Activated naive CD4-positive, alpha-beta T cell treated with anti-CD3 and anti-CD28 coated beads, Interleukin-2, amount 10 ng/mL, durations not matched to agents 7 days and 5 days (primary cell): ENCODE results near the gene PIWIL1.

Experiments
- CTCF ChIA-PET: fragments of 350-600 bp; sonication (Branson Sonifier 250); formaldehyde crosslinking; loops from one replicate; lab custom pipeline; 2021; ENCODE audit warnings: antibody characterized with exemption; lab: Charles Lee
- DNase-seq: peaks from one replicate; pipeline ENCODE4 v3.0.0-alpha.2; 2020
- H3K27ac Mint-ChIP-seq: one replicate; pipeline ENCODE4 v1.8.0; 2021; ENCODE audit warnings: mild to moderate bottlenecking, moderate library complexity, mixed read lengths
- H3K27me3 Mint-ChIP-seq: one replicate; pipeline ENCODE4 v1.8.0; 2021; ENCODE audit warnings: mild to moderate bottlenecking, mixed read lengths
- H3K36me3 Mint-ChIP-seq: one replicate; pipeline ENCODE4 v1.8.0; 2021; ENCODE audit warnings: mixed read lengths
- H3K4me1 Mint-ChIP-seq: one replicate; pipeline ENCODE4 v1.8.0; 2021; ENCODE audit warnings: mixed read lengths
- H3K4me3 Mint-ChIP-seq: one replicate; pipeline ENCODE4 v1.8.0; 2021; ENCODE audit warnings: mild to moderate bottlenecking, moderate library complexity, mixed read lengths
- H3K9me3 Mint-ChIP-seq: one replicate; pipeline ENCODE4 v1.8.0; 2021; ENCODE audit warnings: mixed read lengths

PIWIL1 gene

DNA sequence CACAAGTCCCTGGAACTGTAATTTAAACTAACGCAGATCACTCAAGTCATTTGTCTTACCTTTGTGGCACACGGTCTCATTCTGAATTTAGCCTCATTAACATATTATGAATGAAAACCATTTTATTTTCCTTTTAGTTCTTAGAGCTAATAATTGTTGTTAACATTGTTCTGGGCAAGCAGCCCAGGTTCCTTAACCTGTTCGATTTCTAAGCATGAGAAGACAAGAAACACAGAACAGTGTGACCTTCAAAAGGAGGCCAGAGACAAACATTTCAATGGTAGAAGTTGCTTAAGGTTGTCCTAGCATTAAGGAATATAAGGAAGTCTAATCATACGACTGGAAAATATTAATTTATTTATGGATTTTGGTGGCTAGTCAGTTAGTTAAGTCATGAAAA lies 35.2 kb downstream of the PIWIL1 start:
- peaks cover 4% of the 10 kb centered on the region for H3K27me3 Mint-ChIP-seq
- H3K9me3 Mint-ChIP-seq = no peaks in the 10 kb centered on the region
- CTCF ChIA-PET = no interaction called here
- no peaks in the 10 kb centered on the region for H3K36me3 Mint-ChIP-seq
- DNase-seq = no peak
- no peak overlapping the region for H3K27ac Mint-ChIP-seq
- no peak overlapping the region for H3K4me3 Mint-ChIP-seq
- no peaks in the 10 kb centered on the region for H3K4me1 Mint-ChIP-seq

DNA sequence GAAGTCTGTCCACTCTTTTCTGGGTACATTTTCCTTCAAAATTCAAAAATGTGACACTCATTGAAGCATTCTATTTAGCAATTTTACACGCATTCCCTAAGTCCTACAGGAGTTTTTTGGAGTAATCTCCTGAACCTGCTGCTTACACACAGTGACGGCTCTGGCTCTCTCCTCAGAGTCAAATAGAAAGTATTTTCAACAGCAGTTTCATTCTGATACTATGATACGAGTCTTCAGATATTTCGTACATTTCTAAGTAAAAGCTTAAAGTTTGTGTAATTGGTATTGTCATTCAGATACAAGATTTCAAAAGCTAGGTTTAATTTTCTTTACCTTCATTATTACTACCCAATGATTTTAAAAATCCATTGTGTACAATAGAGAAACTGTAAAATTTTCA lies 36.4 kb downstream of the PIWIL1 start:
- Mint-ChIP-seq H3K27ac (no peak overlapping the region), H3K4me3 (no peak overlapping the region), H3K27me3 (peaks cover 4% of the 10 kb centered on the region), H3K4me1 (no peaks in the 10 kb centered on the region), H3K9me3 (no peaks in the 10 kb centered on the region), H3K36me3 (no peaks in the 10 kb centered on the region)
- CTCF ChIA-PET = no interaction called here
- DNase-seq = no peak

DNA sequence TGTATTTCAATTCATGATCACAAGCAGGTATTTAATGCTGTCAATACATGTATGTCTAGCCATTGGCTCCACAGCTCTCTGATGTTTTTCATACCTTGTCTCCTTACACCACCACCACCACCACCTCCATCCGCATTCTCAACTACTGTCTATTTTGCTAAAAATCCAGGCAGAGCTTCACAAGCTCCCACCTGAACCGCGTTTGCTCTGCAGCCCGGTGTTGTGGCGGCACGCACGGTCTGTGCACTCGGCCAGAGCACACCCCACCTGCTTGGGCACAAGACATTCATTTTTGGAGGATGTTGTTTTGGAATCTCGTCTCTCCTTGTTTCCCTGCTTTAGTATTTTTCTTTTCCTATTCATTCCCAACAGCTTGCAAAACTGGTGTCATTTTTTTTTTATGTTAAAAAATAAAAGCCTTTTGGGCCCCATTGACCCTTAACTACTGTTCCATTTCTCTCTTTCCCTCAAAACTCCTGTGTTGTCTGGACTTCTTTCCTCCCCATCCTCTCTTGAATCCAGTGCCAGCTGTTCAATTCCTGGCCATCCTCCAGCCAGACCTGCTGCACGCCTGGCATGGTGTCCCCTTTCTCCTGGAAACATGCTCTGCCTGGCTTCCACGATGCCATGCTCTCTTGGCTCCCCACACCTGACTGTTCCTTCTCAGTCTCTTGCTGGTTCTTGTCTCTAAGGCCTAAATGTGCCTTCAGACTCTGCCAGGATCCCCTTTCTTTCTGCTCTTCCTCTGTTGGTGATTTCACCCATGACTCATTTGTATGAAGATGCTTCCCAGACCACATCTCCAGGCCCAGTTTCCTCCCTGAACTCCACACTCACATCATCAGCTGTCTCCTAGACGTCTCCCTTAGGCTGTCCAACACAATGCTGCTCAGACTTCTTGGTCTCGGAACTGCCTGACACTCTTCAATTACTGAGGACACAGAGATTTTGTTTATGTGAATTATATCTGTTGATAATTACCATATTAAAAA lies 37.9 kb downstream of the PIWIL1 start:
- Mint-ChIP-seq H3K27ac (no peak overlapping the region), H3K36me3 (no peaks in the 10 kb centered on the region), H3K4me1 (no peaks in the 10 kb centered on the region), H3K4me3 (no peak overlapping the region), H3K9me3 (no peaks in the 10 kb centered on the region), H3K27me3 (peaks cover 4% of the 10 kb centered on the region)
- DNase-seq = no peak
- CTCF ChIA-PET = no interaction called here

- CTCF ChIA-PET = no interaction called here
- no peaks in the 10 kb centered on the region for H3K36me3 Mint-ChIP-seq
- H3K4me1 Mint-ChIP-seq = no peaks in the 10 kb centered on the region
- H3K27ac Mint-ChIP-seq = no peak overlapping the region
- H3K4me3 Mint-ChIP-seq = no peak overlapping the region
- peaks cover 9% of the 10 kb centered on the region for H3K9me3 Mint-ChIP-seq
- no peak for DNase-seq
- no peaks in the 10 kb centered on the region for H3K27me3 Mint-ChIP-seq
Observed at GRCh38 chr12:130382818-130383217, 45.1 kb downstream of the PIWIL1 start.

GRCh38 chr12:130384234-130384633 lies 46.5 kb downstream of the PIWIL1 start:
- CTCF ChIA-PET = no interaction called here
- Mint-ChIP-seq H3K4me1 (peaks cover 2% of the 10 kb centered on the region), H3K9me3 (peaks cover 15% of the 10 kb centered on the region), H3K4me3 (no peak overlapping the region), H3K36me3 (peaks cover 3% of the 10 kb centered on the region), H3K27me3 (no peaks in the 10 kb centered on the region), H3K27ac (no peak overlapping the region)
- no peak for DNase-seq

DNA sequence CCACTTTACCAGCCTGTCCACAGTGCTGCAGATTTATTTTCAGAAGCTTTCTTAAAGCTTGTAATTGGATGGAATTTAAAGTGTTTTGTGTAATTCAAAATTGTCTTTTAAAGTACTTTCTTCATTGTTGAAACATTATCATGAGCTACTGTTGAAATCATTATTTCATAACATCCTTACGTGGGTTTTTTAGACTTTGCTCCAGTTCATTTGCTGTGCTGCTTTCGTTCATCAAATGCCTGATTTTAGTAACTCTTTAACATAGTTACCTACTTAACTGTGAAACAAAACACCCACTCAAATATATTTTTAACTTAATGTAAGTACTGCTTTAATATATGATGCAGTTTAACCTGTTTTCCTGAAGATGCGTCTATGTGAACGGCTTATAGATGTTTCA lies 47.5 kb downstream of the PIWIL1 start:
- H3K27me3 Mint-ChIP-seq = no peaks in the 10 kb centered on the region
- H3K9me3 Mint-ChIP-seq = peaks cover 15% of the 10 kb centered on the region
- H3K36me3 Mint-ChIP-seq = peaks cover 3% of the 10 kb centered on the region
- H3K4me1 Mint-ChIP-seq = peaks cover 2% of the 10 kb centered on the region
- no peak overlapping the region for H3K4me3 Mint-ChIP-seq
- DNase-seq = no peak
- CTCF ChIA-PET = no interaction called here
- no peak overlapping the region for H3K27ac Mint-ChIP-seq

GRCh38 chr12:130391186-130391585 lies 53.5 kb downstream of the PIWIL1 start:
- peaks cover 4% of the 10 kb centered on the region for H3K36me3 Mint-ChIP-seq
- no peaks in the 10 kb centered on the region for H3K27me3 Mint-ChIP-seq
- H3K4me1 Mint-ChIP-seq = peaks cover 8% of the 10 kb centered on the region
- H3K27ac Mint-ChIP-seq = no peak overlapping the region
- H3K9me3 Mint-ChIP-seq = peaks cover 20% of the 10 kb centered on the region
- CTCF ChIA-PET = no interaction called here
- H3K4me3 Mint-ChIP-seq = no peak overlapping the region
- no peak for DNase-seq

DNA sequence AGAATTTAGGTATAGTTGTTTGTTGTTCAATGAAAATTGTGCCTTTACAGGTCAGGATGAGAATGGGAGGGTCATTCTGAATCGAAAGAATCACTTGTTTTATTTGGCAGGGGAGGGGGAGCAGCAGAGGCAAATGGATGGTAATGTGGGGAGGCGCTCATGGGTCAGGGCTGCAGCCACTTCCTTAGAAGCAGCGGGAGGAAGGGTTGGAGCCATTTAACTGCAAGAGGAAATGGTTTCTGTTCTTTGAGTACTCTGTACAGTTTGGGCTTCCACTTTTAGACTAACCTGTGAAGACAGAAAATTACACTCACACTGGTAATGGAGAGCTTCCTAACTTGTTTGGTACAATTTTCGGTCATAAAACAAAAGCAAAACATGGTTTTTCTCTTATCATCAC lies 57.2 kb downstream of the PIWIL1 start:
- peaks cover 5% of the 10 kb centered on the region for H3K4me1 Mint-ChIP-seq
- no peak overlapping the region for H3K27ac Mint-ChIP-seq
- CTCF ChIA-PET = no interaction called here
- DNase-seq = no peak
- peaks cover 1% of the 10 kb centered on the region for H3K36me3 Mint-ChIP-seq
- no peaks in the 10 kb centered on the region for H3K27me3 Mint-ChIP-seq
- peaks cover 11% of the 10 kb centered on the region for H3K9me3 Mint-ChIP-seq
- no peak overlapping the region for H3K4me3 Mint-ChIP-seq

DNA sequence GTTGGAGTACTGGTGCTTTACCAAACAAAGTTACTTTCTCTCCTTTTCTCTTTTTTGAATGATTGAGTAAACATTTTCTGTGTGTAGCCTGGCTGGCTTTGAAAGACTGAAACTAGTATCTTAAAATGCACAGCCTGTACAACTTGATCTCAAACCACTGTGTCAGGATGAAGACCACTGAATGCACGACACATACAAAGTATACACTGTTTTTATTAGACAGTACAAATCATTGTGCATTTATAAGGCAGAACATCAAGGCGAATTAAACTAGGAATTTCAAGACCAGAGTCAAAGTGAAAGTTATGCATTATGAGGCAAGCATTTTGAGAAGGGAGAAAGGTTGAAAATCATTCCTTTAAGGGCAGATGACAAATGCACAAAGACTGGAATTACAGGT lies 59.0 kb downstream of the PIWIL1 start:
- no peak for DNase-seq
- Mint-ChIP-seq H3K36me3 (no peaks in the 10 kb centered on the region), H3K27ac (no peak overlapping the region), H3K4me1 (peaks cover 5% of the 10 kb centered on the region), H3K4me3 (no peak overlapping the region), H3K9me3 (peaks cover 4% of the 10 kb centered on the region), H3K27me3 (no peaks in the 10 kb centered on the region)
- CTCF ChIA-PET = no interaction called here

DNA sequence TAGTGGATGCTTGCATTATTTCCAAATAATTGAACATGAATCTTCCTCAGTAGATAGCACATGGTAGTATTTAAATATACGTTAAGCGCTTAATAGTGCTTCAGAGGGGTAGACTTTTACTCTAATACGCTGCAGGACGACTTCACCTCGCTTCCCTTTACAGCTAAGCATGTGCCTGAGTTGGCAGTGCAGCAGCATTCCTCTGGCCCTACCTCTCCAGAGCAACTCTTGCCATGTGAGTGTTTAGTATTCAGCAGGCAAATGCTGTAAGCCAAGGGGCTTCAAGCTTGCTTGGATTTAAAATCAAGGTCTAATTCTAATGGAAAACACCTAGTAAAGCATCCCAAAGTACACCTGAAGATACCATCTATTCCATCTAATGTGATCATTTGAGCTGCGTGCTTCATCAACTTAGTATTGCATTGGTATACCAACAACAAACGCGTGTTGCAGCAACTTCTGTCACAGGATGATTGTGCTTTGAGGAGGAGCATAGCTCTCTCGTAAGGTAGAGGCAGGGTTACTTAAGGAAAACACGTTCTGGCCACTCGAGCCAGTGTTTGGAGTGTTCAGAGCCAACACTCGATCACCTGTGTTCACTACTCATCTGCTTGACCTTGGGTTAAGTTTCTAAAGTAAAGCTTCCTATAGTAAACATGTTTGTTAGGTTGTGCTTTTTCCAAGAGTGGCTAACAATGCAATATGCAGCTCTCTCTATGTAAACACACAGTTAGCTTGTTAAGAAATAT lies 60.6 kb downstream of the PIWIL1 start:
- Mint-ChIP-seq H3K36me3 (no peaks in the 10 kb centered on the region), H3K4me3 (no peak overlapping the region), H3K4me1 (peaks cover 5% of the 10 kb centered on the region), H3K27ac (no peak overlapping the region), H3K27me3 (no peaks in the 10 kb centered on the region), H3K9me3 (peaks cover 4% of the 10 kb centered on the region)
- CTCF ChIA-PET = no interaction called here
- no peak for DNase-seq

- H3K27ac Mint-ChIP-seq = no peak overlapping the region
- no peaks in the 10 kb centered on the region for H3K36me3 Mint-ChIP-seq
- H3K4me1 Mint-ChIP-seq = no peaks in the 10 kb centered on the region
- no peak for DNase-seq
- CTCF ChIA-PET = no interaction called here
- no peak overlapping the region for H3K4me3 Mint-ChIP-seq
- no peaks in the 10 kb centered on the region for H3K9me3 Mint-ChIP-seq
- no peaks in the 10 kb centered on the region for H3K27me3 Mint-ChIP-seq
Observed at GRCh38 chr12:130401703-130402102, 64.0 kb downstream of the PIWIL1 start.

- CTCF ChIA-PET = no interaction called here
- H3K9me3 Mint-ChIP-seq = no peaks in the 10 kb centered on the region
Observed at GRCh38 chr12:130405332-130405731, 67.6 kb downstream of the PIWIL1 start.

DNA sequence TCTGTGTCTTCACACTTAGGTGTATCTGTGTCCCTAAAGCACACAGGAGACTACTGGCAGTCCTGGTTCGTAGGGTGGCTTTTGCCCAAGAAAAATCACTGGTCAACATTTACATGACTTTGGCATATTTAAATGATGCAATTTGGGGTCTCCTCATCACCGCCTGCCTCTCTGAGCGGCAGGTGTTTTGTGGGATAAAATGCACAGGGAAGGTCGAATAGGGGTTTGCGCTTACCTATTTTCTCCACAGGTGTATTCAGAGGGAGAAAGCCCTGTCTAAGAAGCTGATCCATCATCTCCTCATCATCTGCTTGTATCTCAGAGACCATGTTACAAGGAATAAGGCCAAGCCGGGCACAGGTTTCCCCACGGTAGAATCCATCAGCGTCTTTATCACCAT lies 74.7 kb downstream of the PIWIL1 start:
- Mint-ChIP-seq H3K27ac (no peak overlapping the region), H3K9me3 (no peaks in the 10 kb centered on the region), H3K27me3 (peaks cover 5% of the 10 kb centered on the region), H3K4me1 (no peaks in the 10 kb centered on the region), H3K4me3 (no peak overlapping the region), H3K36me3 (no peaks in the 10 kb centered on the region)
- CTCF ChIA-PET = no interaction called here
- DNase-seq = no peak

More at GRCh38 chr12:130405332-130405731, 67.6 kb downstream of the PIWIL1 start:
- Mint-ChIP-seq H3K4me3 (no peak overlapping the region), H3K4me1 (no peaks in the 10 kb centered on the region), H3K27ac (no peak overlapping the region), H3K36me3 (no peaks in the 10 kb centered on the region), H3K27me3 (no peaks in the 10 kb centered on the region)
- no peak for DNase-seq

DNA sequence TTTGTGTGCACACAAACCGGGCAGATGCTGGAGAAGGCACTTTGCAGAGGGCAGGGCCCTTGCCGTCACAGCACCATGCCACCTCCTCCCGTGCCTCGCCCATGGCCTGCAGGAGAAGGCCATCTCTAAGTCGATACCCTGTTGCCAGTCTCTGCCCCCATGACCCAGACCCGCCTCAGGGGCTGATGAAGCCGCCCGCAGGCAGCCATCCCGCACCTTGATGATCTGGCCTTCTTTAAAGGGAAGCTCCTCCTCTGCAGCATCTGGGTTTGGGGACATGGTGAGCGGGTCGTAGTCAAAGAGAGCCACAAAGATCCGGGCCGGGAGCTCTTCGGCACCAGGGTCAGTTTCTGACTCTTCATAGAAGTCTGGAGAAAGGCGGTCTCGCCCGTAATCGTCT lies 76.2 kb downstream of the PIWIL1 start:
- no peak for DNase-seq
- CTCF ChIA-PET = no interaction called here
- no peaks in the 10 kb centered on the region for H3K9me3 Mint-ChIP-seq
- H3K4me1 Mint-ChIP-seq = no peaks in the 10 kb centered on the region
- no peak overlapping the region for H3K4me3 Mint-ChIP-seq
- H3K36me3 Mint-ChIP-seq = no peaks in the 10 kb centered on the region
- H3K27me3 Mint-ChIP-seq = peaks cover 5% of the 10 kb centered on the region
- H3K27ac Mint-ChIP-seq = no peak overlapping the region

- Mint-ChIP-seq H3K9me3 (no peaks in the 10 kb centered on the region), H3K36me3 (no peaks in the 10 kb centered on the region), H3K4me1 (no peaks in the 10 kb centered on the region), H3K27me3 (peaks cover 5% of the 10 kb centered on the region), H3K4me3 (no peak overlapping the region), H3K27ac (no peak overlapping the region)
- no peak for DNase-seq
- CTCF ChIA-PET = no interaction called here
Observed at GRCh38 chr12:130414381-130414780, 76.7 kb downstream of the PIWIL1 start.
